Amniotic epithelial cell (primary cell): ENCODE data around the gene RAPGEF5.

Experiments
- DNase-seq: peaks from one replicate; pipeline ENCODE4 v3.0.0-alpha.2; 2010; ENCODE audit warnings: low read depth

The RAPGEF5 gene

DNA sequence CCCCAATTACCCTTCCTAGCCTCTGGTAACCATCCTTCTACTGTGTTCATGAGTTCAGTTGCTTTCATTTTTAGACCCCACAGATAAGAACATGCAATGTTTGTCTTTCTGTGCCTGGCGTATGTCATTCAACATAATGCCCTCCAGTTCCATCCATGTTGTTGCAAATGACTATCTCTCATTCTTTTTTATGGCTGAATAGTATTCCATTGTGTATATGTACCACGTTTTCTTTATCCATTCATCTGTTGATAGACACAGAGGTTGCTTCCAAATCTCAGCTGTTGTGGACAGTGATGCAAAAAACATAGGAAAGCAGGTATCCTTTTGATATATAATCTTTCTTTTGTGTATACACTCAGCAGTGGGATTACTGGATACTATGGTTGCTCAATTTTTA, 51.2 kb downstream of the RAPGEF5 start:
- no peak for DNase-seq

DNA sequence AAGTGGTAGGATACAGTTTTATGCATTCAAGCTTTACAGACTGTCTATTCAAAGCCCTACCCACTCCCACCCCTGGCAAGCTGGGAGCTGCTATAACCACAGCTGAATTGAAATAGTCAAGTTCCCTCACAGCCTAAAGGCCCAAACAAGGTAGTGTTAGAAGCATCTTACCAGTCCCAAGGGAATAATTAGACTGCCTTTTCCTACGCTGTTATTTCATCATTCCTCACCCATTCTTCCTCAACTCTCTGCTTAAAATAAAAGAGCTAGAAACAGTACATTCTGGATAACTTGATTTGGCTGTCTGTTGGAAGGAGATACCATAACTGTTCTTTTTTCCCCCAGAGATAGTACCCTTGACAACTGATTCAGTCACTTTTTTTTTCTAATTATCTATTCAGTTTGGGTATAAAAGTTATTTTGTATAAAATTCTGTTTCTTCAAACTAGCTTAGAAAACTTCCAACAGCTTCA, 54.0 kb downstream of the RAPGEF5 start:
- no peak for DNase-seq

DNA sequence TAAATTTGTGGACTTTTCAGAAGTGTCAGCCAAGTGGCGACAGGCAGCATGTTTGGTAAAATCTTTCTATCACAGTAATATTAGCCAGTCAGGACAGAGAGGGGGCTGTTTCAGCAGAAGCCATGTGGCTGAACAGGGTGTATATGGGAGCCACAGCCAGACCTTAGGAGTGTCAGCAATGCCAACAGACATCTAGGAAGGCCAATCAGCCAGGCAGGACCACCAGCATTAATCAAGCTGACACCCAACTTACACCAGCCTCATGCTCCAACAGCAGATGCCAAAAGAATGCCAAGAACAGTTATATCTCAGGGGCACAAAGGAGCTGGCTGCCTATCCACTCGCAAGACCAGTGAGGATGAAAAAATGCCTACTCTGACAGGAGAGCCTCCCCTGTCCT, 54.8 kb downstream of the RAPGEF5 start:
- no peak for DNase-seq

DNA sequence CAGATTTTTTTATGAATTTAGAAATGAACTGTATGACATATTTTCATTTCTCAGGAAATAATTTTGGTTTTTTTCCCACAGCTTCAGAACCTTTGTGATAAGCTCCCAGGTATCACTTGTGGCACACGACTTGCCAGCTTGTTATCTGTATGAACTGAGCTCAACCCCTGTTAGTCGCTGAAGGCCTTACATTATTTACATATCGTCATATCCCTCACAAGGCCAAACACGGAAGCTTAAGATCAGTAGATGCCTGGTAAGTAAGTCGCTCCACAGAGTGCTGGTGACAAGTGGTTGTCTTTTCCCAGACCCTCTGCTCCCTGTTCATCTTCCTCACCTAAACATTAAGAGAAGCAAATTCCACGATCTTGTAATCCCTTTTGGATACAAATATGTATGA, 55.2 kb downstream of the RAPGEF5 start:
- no peak for DNase-seq

DNA sequence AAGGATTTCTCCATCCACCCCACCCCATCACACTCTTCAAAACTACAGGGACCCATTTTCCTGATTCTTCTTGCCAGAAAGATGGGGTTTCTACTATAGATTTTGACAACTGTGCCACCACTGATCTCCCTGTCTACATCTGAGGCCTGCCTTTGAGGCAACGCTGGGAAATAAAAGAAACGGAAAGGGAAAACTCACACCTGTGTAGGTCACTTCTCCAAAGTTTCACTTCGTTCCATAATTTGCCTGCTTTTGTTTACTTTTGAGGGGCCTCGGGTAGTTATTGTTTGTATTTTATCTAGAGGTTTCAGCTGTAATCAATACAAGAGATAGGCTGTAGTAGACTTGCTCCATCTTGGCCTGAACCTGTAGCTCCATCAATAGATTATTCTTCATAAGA, 56.1 kb downstream of the RAPGEF5 start:
- DNase-seq: no peak

DNA sequence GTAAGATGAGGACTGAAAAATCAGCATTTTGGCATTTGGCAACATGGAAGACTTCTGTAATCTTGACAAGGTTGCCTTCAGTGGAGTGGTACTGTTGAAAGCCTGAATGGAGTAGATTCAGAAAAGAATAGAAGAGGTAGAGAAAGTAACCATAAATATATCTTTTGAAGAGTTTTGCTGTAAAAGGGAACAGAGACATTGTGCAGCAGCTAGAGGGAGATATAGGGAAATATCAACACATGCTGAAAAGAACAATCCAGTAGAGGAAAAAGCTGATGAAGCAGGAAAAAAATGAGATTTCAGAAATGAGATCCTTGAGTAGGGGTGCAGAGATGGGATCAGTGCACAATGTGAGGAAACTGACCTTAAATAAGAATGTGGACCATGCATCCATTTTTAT, 60.0 kb downstream of the RAPGEF5 start:
- no peak for DNase-seq

DNA sequence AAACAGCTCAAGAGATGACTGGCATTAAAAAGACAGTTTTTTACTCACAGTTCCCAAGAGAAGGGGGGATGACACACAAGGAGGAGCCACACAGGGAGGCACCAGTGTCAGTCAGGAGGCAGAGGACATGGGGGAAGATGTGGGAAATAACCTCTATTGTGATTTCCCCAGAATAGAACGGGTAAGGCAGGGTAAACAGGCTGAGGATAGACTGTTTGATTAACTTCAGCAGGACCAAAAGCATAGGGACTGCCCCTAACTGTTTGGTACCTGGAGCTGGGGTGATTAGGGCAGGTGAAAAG, 60.7 kb downstream of the RAPGEF5 start:
- no peak for DNase-seq

DNA sequence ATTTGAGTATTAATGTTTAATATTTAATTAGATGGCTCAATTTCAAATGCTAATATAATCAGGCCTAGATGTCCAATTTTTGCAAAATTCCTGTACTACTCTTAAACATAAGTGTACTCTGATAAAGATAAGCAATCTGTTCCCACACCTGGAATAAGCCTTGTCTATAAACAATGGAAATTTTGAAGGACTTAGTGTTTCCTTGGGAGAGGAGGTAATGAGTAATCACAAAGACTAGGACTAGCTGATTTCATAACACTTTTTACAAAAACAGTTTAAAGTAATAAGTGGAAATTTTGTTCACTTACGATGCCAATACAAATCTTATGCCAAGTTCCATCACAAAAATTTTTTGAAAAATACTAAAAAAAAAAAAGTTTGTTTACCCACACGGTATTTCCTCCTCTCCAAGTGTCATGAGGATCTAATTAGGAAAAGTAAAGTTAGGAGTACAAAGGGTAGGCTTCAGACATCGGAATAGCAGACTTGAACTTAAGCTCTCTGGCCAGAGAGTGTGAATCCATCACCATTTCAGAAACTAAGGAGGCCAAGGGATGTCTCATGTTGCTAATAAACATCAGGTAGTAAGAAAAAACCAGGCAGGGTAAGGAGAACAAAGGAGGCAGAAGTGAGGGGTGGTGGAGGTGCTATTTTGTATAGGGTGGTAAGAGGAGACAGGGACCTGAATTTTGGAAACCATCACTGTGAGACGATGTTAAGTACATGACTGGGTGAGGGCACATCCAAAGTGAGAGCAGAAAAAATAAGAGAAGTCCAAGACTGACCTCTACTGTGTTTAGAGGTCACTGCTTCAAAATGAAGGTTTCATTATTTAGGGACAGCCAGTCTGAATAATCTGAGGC, 61.3 kb downstream of the RAPGEF5 start:
- no peak for DNase-seq

DNA sequence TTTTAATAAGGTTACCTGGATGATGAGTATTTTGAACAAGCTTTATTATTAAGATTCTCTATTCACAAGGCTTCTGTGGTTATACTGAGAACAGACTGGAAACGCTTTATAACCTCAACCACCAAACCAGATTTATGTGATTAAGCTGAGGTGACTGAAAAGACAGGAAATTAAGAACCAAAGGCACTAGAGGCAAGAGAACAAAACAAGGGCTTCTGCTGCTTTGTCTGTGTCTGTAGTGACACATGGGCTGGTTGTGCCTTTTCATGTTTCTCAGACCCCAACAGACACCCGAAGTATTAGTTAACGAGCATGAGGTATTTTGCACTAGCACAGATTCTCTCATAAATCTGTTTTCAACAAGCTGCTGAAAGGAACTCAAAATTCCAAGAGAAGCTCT, 64.4 kb downstream of the RAPGEF5 start:
- DNase-seq: no peak

DNA sequence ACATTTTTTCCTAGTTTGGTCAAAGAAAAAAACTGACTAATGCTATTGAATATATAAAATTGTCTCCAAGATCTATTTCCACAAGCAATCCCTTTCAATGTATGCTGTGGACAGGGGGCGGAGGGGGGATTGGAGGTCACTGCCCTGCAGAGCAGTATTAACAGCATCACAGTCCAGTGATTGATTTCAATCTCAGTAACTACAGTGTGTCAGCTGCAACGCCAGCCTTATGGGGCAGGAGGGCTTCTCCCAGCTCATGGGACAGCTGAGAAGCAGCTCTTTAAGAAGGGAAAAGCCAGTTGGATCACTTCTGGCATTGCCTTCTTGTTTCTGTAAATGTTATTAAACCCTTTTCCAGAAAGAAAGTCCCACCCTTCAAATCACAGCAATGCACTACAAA, 65.0 kb downstream of the RAPGEF5 start:
- no peak for DNase-seq

DNA sequence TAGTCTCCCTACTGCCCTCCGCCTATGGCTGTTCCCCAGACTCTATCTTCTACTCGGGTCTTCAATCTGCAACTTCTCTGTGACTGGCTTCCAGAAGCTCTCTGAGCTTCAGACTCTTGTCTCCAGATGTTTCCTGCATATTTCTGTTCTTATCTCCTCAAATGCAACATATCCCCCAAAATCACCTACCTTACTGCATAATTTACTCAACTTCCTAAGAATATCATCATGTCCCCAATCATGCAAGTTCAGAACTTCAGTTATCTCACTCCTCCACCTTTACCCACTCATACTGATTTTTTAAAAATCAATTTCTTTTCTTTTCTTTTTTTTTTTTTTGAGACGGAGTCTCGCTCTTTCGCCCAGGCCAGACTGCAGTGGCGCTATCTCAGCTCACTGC, 68.8 kb downstream of the RAPGEF5 start:
- no peak for DNase-seq

DNA sequence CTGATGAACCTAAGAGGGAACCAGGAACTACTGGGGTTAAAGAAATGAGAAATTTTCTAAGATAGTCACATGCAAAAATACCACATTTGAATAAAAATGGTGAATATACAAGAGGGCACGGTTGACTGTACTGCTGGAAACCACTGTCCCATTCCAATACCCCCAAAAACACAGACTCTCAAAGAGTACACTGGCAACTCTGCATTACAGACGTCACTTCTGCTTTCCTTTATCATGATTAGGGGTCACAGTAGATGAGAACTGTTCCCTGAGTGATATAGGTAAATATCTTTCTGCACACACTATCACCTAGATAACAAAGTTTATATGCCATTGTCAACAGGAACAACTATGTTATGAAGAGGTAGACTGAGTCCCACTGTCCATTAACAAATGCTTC, 69.5 kb downstream of the RAPGEF5 start:
- DNase-seq: no peak

DNA sequence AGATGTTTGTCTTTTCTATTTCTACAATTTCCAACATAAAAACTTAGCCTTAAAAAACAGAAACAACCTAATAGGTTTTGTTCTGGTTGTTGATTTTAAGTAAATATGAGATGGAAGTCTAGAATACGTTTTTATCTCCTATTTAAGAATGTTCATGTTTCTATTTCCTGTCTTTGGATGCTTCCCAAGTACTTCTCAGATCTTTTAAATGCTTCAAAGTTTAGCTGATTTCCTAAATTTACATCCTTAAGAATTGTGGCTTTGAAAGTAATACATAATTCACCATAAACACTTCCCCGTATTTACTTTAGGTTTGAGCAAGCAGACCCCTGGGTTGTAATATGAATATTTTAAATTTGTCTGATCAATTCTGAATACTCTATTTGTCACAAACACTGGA, 70.5 kb downstream of the RAPGEF5 start:
- no peak for DNase-seq

DNA sequence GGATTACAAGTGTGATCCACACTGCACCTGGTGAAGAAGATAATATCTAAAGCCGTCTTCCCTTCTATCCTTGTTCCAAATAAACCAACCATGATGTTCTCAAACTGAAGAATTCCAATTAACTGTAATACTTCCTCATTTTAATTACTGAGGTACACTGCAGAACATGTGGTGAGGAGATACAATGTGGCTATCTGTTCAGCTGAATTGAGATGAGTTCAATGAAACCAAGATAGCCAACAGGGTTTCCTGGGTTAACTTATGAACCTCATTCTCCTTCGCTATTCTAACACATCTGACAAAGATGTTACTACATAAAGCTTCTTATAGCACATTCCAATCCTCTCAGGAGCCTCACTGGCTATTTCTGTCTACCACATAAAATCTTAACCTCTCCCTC, 75.5 kb downstream of the RAPGEF5 start:
- DNase-seq: no peak

DNA sequence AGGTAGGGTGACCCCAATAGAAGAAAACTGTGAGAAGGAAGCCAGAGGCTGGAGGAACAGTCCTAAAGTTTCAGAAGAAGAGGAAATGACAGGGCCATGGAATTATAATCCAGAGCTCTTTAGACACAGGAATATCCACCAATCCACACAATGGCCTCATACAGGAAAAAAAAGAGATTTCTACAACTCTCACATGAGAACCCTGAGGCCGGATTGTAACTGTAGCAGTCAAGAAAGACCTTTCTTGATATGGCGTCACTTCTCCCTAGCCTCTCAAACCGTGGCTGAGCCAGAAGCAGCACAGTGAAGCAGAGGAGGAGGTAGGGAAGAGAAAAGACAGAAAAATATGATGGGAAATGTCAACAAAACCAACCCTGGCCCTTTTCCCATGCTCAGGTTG, 76.9 kb downstream of the RAPGEF5 start:
- no peak for DNase-seq

DNA sequence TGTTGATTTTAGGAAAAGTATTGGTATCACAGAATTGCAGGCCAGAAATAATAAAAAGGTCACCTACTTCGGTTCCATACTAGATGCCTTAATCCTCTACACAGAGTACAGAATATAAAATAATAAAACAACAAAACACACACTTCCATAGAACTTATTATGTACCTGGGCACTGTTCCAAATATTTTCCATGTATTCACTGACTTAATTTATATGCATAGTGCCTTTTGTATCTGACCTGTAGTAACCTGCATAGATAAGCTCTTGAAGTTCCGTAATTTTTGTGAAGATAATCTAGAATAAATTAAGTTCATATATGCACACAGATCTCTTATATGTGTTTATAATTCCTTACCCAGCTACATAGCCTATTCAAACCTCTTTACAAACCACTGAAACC, 78.3 kb downstream of the RAPGEF5 start:
- no peak for DNase-seq

DNA sequence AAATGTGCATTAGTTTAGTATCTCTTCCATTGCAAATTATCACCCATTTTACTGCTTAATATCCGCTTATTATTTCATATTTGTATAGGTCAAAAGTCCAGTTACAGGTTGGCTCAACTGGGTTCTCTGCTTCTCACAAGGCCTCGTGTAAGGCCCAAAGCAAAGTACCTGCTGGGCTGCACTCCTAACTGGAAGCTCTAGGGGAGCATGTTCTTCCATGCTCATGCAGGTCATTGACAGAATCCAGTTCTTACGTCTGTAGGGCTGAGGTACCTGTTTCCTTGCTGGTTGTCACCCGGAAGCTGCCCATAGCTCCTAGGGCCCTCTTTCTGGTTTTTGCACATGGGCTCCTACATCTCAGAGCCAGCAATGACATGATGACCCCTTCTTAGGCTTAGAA, 79.6 kb downstream of the RAPGEF5 start:
- no peak for DNase-seq

DNA sequence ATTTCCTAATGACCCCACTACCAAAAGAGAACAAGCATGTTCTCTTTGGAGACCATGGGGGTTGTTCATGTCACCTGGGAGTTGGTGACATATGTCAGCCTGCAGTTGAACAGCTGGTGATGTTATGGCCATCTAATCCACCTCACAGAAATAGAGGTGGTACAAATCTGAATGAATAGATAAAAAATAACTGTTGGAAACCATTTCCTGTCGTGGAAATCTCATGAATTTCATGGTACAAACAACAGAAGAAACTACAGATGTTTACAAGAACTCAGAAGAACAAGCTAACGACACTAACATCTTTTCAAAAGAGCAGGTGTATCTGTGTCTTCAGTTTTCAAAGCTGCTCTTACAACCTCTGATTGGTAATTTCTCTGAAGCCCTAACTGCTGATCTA, 81.3 kb downstream of the RAPGEF5 start:
- no peak for DNase-seq

DNA sequence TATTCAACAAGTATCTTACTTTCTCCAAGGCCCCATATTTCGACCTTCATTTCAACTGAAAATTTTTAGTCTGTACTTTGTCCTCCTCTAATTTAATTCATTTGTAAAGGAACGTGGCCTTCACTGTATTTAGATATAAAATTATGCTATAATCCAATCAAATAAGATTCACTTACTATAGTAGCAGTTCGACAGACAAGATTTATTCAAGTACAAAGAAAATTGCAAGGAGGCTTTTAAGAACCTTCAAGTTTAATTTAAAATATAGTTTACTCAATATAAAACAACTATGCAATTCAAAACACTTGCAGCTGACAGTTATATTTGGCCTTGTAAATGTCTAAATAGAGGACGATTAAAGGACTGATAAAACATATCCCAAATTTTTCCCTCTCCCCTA, 85.6 kb downstream of the RAPGEF5 start:
- DNase-seq: no peak

DNA sequence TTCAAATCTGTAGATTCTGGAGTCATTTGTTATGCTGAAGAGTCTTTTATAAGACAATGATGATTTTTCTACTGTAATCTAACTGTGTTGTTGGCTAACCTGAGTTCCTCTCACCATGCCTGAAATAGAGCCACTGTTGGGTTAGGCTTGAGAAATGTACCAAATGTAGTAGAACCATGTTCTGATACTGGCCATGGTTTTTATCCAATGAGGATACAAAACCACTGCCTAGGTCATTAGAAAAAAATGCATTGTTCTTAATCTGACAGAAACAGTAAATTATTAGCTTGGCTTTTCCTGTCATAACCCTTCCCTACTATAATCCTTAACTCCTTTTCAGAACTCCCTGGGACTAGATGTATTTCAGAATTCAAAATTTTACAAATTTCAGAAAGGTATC, 86.6 kb downstream of the RAPGEF5 start:
- DNase-seq: no peak

DNA sequence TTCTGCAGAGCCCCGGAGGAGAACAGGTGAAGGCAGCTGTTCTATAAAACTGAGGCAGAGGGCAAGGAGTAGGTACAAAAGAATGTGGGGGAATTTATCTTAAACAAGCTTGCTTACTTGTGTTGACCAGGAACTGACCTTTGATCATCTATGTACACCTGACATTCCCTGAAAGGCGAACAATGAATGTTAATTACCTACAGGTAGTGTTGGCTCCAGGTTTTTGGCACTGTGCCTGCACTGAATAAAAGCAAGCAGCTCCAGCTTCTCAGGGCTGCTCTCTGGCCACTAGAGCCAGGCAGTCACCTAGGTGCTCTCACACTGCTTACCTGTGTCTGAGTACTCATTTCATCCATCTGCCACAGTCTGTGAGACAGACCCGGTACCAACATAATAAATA, 87.0 kb downstream of the RAPGEF5 start:
- DNase-seq: no peak

DNA sequence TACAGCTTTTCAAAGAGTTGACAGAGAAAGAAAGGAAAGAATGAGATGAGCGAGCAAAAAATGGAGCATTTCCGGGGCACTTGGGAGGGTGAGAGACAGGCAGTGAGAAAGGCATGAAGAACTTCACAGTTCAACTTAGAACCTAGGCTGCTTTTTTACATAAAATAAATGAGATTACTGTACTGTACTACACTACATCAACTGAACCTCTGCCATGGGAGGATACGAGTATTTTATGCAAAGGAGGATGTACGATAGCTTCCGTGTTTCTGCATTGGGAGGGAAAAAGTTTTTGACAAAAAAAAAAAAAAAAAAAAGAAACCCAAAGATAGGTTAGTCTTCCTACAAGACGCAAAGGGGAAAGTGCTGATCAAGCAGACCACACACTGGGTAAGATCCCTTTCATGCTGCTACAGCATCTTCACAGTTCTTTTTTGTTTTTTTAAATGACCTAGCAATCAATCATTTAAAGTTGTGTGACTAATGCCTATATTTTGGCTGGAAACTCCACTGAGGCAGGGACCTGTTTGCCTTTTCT, 88.0 kb downstream of the RAPGEF5 start:
- no peak for DNase-seq

DNA sequence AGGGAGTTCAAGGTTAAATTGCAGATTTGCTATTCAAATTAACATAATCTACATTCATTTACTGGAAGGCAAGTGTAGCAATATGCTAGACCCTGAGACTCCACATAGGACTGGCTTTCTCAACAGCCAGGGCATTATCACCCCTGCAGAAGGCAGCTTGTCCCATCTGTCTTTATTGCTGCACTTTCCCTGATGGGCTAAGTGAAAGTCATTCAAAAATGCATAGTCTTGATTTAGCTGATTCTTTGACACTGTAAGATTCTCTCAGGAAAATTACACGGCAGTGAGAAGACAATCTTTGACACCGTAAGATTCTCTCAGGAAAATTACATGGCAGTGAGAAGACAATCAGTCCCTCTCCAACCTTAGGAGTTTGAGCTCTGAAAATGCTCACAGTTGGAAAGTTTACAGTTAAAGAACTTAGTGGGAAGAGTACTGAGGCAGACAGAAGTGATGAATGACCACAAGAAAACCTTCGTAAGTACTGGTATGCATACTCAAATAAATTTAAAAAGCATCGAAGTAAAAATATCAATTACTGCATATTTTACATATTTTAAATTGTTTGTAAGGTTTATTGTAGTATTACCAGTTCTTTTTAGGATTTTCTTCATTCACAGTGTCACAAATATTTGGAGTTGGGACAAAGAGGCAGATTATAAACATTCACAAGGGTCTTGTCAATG, 88.9 kb downstream of the RAPGEF5 start:
- no peak for DNase-seq

DNA sequence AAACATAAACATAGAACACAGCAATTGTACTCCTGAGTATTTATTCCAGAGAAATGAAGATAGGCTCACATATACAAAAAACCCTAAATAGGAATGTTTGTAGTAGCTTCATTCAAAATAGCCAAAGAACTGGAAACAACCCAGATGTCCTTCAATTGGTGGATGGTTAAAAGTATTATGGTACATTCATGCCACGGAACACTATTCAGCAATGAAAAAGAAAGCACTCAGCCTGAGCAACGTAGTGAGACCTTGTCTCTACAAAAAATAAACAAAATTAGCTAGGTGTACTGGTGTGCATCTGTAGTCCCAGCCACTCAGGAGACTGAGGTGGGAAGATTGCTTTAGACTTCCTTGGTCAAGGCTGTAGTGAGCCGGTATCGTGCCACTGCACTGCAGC, 94.4 kb downstream of the RAPGEF5 start:
- no peak for DNase-seq
